Smooth muscle cell (in vitro differentiated cells): Measurements from ENCODE around the gene BCAT1. TPM values are rescaled to one million over a fixed set of nuclear protein-coding genes. Genes with fewer than 3 reads are reported as not detected.

Experiments
- DNase-seq: peaks from one replicate; lab custom pipeline; 2025; ENCODE audit not compliant: unreplicated experiment; lab: John Stamatoyannopoulos, UW
- H2AFZ ChIP-seq: fragments of 200-600 bp; sonication (generic); 2 replicates; pipeline ENCODE4 v1.6.0; 2016; ENCODE audit warnings: antibody characterized with exemption, low read depth, mild to moderate bottlenecking
- H3F3A ChIP-seq: fragments of 200-600 bp; sonication (generic); 2 replicates; pipeline ENCODE4 v1.6.0; 2017; ENCODE audit warnings: antibody characterized with exemption, low read depth
- H3K27ac ChIP-seq: fragments of 200-600 bp; sonication (generic); 2 replicates; pipeline ENCODE4 v1.5.1; 2016; ENCODE audit warnings: low read depth, mild to moderate bottlenecking
- H3K27me3 ChIP-seq: fragments of 200-600 bp; sonication (generic); 2 replicates; pipeline ENCODE4 v1.6.1; 2016; ENCODE audit warnings: low read depth, mild to moderate bottlenecking
- H3K36me3 ChIP-seq: fragments of 200-600 bp; sonication (generic); 2 replicates; pipeline ENCODE4 v1.5.1; 2016; ENCODE audit warnings: low read depth
- H3K4me1 ChIP-seq: fragments of 200-600 bp; sonication (generic); 2 replicates; pipeline ENCODE4 v1.5.1; 2016; ENCODE audit warnings: low read depth
- H3K4me2 ChIP-seq: fragments of 200-600 bp; sonication (generic); 2 replicates; pipeline ENCODE4 v1.6.0; 2016; ENCODE audit warnings: mild to moderate bottlenecking
- H3K4me3 ChIP-seq: fragments of 200-600 bp; sonication (generic); 2 replicates; pipeline ENCODE4 v1.5.1; 2016; ENCODE audit warnings: mild to moderate bottlenecking
- H3K79me2 ChIP-seq: fragments of 200-600 bp; sonication (generic); 2 replicates; pipeline ENCODE4 v1.6.0; 2016; ENCODE audit warnings: low read depth, mild to moderate bottlenecking
- H3K9ac ChIP-seq: fragments of 200-600 bp; sonication (generic); 2 replicates; pipeline ENCODE4 v1.6.0; 2016; ENCODE audit warnings: low read depth
- H3K9me3 ChIP-seq: fragments of 200-600 bp; sonication (generic); replicated peaks from 2 replicates; pipeline ENCODE4 v1.5.1; 2016; ENCODE audit warnings: low read depth
- H4K20me1 ChIP-seq: fragments of 200-600 bp; sonication (generic); 2 replicates; pipeline ENCODE4 v1.6.0; 2016; ENCODE audit warnings: low read depth
- WGBS: methylation state at CpG from one replicate; pipeline ENCODE4 v1.1.7; 2016; ENCODE audit warnings: low lambda C conversion rate; 5-methylcytosine and 5-hydroxymethylcytosine counted together
- polyA plus RNA-seq: library from polyadenylated mRNA; unstranded; fragments of >200 nt; fragmentation: Nextera tagmentation; extraction: Ambion mirVana; gene quantifications from 2 replicates; pipeline ENCODE4 v1.2.1, GENCODE V29; 2016
- total RNA-seq: library from RNA; depleted of rRNA; stranded (reverse); fragments of >200 nt; gene quantifications from 2 replicates; pipeline ENCODE4 v1.2.3, GENCODE V29; 2014
- TF ChIP-seq, protein P1 (sequence below): fragments of 200-600 bp; sonication (generic); IDR thresholded peaks from 2 replicates; pipeline ENCODE4 v1.5.1; 2017; ENCODE audit warnings: borderline replicate concordance, mild to moderate bottlenecking, antibody characterized with exemption; ENCODE audit not compliant: insufficient read depth, poor library complexity, severe bottlenecking

BCAT1 gene
- total and polyA plus RNA-seq, 2 experiments from 2014 or later: 78.2 to 174 TPM

DNA sequence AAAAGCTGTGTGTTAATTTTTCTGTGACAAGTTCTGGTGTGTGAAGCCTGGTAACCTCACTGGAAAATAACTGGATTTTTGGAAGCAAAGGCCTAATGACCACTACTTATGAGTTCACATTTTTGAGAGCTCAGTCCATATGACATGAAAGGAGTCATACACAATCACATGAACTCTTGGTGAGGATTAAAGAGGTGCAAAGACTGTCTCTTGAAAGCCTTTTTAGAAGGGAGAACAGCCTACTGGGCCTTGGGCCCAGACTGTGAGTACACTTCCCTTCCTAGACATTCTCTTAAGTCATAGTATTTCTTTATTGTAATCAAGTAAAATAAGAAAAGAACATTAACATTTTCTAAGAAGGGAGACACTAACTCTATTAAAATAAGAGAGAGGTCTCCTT is 176.1 kb downstream of the BCAT1 start:
- Histone ChIP-seq H3K79me2 (no peaks in the 10 kb centered on the region), H3K4me3 (no peak overlapping the region), H3K4me1 (peaks cover 16% of the 10 kb centered on the region), H3K9me3 (no peaks in the 10 kb centered on the region), H3K36me3 (no peaks in the 10 kb centered on the region), H2AFZ (peak overlapping the region; percentile 61), H4K20me1 (no peaks in the 10 kb centered on the region), H3K27me3 (no peaks in the 10 kb centered on the region), H3K4me2 (peak overlapping the region; percentile 59), H3K9ac (no peak overlapping the region), H3K27ac (peak overlapping the region; percentile 84), H3F3A (peaks cover 4% of the 10 kb centered on the region)
- DNase-seq: no peak
- TF ChIP-seq, protein P1, sequence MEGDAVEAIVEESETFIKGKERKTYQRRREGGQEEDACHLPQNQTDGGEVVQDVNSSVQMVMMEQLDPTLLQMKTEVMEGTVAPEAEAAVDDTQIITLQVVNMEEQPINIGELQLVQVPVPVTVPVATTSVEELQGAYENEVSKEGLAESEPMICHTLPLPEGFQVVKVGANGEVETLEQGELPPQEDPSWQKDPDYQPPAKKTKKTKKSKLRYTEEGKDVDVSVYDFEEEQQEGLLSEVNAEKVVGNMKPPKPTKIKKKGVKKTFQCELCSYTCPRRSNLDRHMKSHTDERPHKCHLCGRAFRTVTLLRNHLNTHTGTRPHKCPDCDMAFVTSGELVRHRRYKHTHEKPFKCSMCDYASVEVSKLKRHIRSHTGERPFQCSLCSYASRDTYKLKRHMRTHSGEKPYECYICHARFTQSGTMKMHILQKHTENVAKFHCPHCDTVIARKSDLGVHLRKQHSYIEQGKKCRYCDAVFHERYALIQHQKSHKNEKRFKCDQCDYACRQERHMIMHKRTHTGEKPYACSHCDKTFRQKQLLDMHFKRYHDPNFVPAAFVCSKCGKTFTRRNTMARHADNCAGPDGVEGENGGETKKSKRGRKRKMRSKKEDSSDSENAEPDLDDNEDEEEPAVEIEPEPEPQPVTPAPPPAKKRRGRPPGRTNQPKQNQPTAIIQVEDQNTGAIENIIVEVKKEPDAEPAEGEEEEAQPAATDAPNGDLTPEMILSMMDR: no peak

DNA sequence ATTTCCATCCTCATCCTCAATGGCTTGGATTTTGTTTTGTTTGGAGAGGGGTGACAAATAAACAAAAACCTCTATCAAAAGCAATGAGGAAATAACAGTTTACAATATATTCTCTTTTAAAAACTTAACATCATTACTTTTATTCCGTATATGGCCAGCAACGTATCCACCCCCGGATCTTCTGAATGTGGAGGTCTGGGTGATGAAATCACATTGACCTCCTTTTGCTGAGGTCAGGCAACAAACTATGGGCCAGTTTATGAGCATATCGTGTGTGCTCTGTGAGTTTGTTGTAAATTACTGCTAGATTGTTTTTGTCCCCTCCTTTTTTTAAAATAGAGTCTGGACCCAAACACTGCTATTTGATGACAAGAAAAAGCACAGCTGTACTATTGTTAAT is 178.1 kb downstream of the BCAT1 start:
- Histone ChIP-seq H3K4me2 (peak overlapping the region; percentile 28), H3K79me2 (no peaks in the 10 kb centered on the region), H3K27me3 (no peaks in the 10 kb centered on the region), H3K27ac (peak overlapping the region; percentile 84), H3K9ac (no peak overlapping the region), H3K36me3 (no peaks in the 10 kb centered on the region), H3K4me3 (no peak overlapping the region), H3K4me1 (no peaks in the 10 kb centered on the region), H3F3A (peaks cover 4% of the 10 kb centered on the region), H4K20me1 (no peaks in the 10 kb centered on the region), H2AFZ (peak overlapping the region; percentile 11), H3K9me3 (no peaks in the 10 kb centered on the region)
- DNase-seq: no peak
- WGBS: 23% methylated on average over 4 of the region's 4 CpGs
- TF ChIP-seq, protein P1: no peak

DNA sequence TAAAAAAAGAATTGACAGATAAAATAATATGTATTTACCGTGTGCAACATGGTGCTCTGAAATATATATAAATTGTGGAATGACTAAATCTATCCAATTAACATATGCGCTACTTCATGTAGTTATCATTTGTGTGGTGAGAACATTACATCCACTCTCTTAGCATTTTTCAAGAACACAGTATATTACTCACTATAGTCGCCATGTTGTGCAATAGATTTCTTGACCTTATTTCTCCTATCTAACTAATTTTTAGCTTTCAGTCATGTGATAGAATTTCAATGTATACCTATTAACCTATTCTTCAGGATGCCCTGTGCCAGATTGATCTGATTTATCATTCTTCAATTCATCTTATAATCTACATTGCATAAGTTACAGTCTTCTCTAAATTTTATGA is 178.6 kb downstream of the BCAT1 start:
- Histone ChIP-seq H4K20me1 (no peaks in the 10 kb centered on the region), H3K9ac (no peak overlapping the region), H3K4me1 (no peaks in the 10 kb centered on the region), H3F3A (peaks cover 4% of the 10 kb centered on the region), H3K4me2 (peak overlapping the region; percentile 28), H3K27ac (peak overlapping the region; percentile 84), H3K36me3 (no peaks in the 10 kb centered on the region), H2AFZ (peak overlapping the region; percentile 11), H3K9me3 (no peaks in the 10 kb centered on the region), H3K27me3 (no peaks in the 10 kb centered on the region), H3K79me2 (no peaks in the 10 kb centered on the region), H3K4me3 (no peak overlapping the region)
- TF ChIP-seq, protein P1: no peak
- WGBS: 58% methylated on average over 3 of the region's 3 CpGs
- DNase-seq: no peak

DNA sequence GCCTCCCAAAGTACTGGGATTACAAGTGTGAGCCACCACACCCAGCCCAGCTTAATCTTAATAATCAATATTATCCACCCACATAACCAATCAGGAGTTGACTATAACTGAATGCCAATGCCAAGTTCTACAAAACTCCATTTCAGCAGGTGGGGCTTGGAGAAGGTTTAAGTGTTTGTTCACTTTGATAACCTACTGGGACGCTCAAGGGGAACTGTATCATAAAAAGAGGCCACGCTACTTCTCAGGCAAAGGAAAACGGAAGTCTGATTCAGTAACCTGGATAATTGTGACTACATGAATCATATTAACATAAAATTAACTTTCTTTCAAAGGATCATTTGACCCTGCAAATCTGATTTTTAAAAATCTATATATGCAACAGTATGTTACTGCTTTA is 179.2 kb downstream of the BCAT1 start:
- Histone ChIP-seq H3K4me3 (no peak overlapping the region), H3K27me3 (no peaks in the 10 kb centered on the region), H4K20me1 (no peaks in the 10 kb centered on the region), H3K79me2 (no peaks in the 10 kb centered on the region), H2AFZ (no peak overlapping the region), H3K9me3 (no peaks in the 10 kb centered on the region), H3F3A (peaks cover 4% of the 10 kb centered on the region), H3K36me3 (no peaks in the 10 kb centered on the region), H3K27ac (no peak overlapping the region), H3K9ac (no peak overlapping the region), H3K4me2 (peak overlapping the region; percentile 28), H3K4me1 (no peaks in the 10 kb centered on the region)
- DNase-seq: no peak
- TF ChIP-seq, protein P1: no peak
- WGBS: 99% methylated on average over 3 of the region's 3 CpGs
